GM18909 (cell line): Measurements from ENCODE around the gene FGD6.

Source experiments
- ATAC-seq: cut with Tn5 transposase; IDR thresholded peaks from one replicate; pipeline ENCODE4 v1.9.1; 2021; ENCODE audit warnings: mild to moderate bottlenecking; ENCODE audit not compliant: unreplicated experiment, poor library complexity

The FGD6 gene

GRCh38 chr12:95037906-95038305 lies 179.4 kb downstream of the FGD6 start:
- ATAC-seq = no peak

- ATAC-seq = no peak
These were observed 182.5 kb downstream of the FGD6 start for GRCh38 chr12:95034750-95035149.
